DOHH2 (cell line): ENCODE measurements around the gene WFS1.

Source experiments
- H3F3A ChIP-seq: fragments of 200-600 bp; sonication (generic), shearing (Covaris generic); 2 replicates; pipeline ENCODE4 v1.6.0; 2016; ENCODE audit warnings: antibody characterized with exemption, mild to moderate bottlenecking; ENCODE audit not compliant: control insufficient read depth, insufficient read depth
- H3K27ac ChIP-seq: fragments of 200-600 bp; sonication (generic); 2 replicates; pipeline ENCODE4 v1.5.1; 2014; ENCODE audit warnings: low read depth, mild to moderate bottlenecking, low read length, moderate library complexity
- H3K27me3 ChIP-seq: fragments of 200-600 bp; sonication (generic); 2 replicates; pipeline ENCODE4 v1.6.1; 2014; ENCODE audit warnings: mild to moderate bottlenecking, low read length, mixed read lengths; ENCODE audit not compliant: control insufficient read depth
- H3K36me3 ChIP-seq: fragments of 200-600 bp; sonication (generic); 2 replicates; pipeline ENCODE4 v1.6.1; 2014; ENCODE audit warnings: mild to moderate bottlenecking, low read length, moderate library complexity, mixed read lengths; ENCODE audit not compliant: control insufficient read depth
- H3K4me1 ChIP-seq: fragments of 200-600 bp; sonication (generic); 2 replicates; pipeline ENCODE4 v1.6.1; 2014; ENCODE audit warnings: mild to moderate bottlenecking, low read length, mixed read lengths; ENCODE audit not compliant: control insufficient read depth
- H3K4me2 ChIP-seq: fragments of 200-600 bp; sonication (generic); 2 replicates; pipeline ENCODE4 v1.6.0; 2014; ENCODE audit warnings: mild to moderate bottlenecking, low read length, moderate library complexity
- H3K4me3 ChIP-seq: fragments of 200-600 bp; sonication (generic); 2 replicates; pipeline ENCODE4 v1.5.1; 2014; ENCODE audit warnings: mild to moderate bottlenecking, low read length, mixed read lengths
- H3K79me2 ChIP-seq: fragments of 200-600 bp; sonication (generic); 2 replicates; pipeline ENCODE4 v1.6.1; 2014; ENCODE audit warnings: mild to moderate bottlenecking, low read length, mixed read lengths; ENCODE audit not compliant: control insufficient read depth
- H3K9me2 ChIP-seq: fragments of 200-600 bp; sonication (generic); replicated peaks from 2 replicates; pipeline ENCODE4 v1.6.1; 2014; ENCODE audit warnings: mild to moderate bottlenecking, low read length, mixed read lengths; ENCODE audit not compliant: control insufficient read depth
- H3K9me3 ChIP-seq: fragments of 200-600 bp; sonication (generic); 2 replicates; pipeline ENCODE4 v1.6.1; 2014; ENCODE audit warnings: antibody characterized with exemption, low read length, mixed read lengths; ENCODE audit not compliant: control insufficient read depth, insufficient read depth
- H4K20me1 ChIP-seq: fragments of 200-600 bp; sonication (generic); 2 replicates; pipeline ENCODE4 v1.6.0; 2014; ENCODE audit warnings: low read depth, mild to moderate bottlenecking, antibody characterized with exemption, low read length, moderate library complexity; ENCODE audit not compliant: control insufficient read depth, insufficient read depth
- CTCF ChIP-seq: fragments of 200-600 bp; sonication (generic); IDR thresholded peaks from one replicate; pipeline ENCODE4 v1.5.1; 2014; ENCODE audit warnings: antibody characterized with exemption, mild to moderate bottlenecking, low read depth, low read length; ENCODE audit not compliant: poor library complexity, severe bottlenecking
- EZH2phosphoT487 ChIP-seq: fragments of 200-600 bp; sonication (generic); IDR thresholded peaks from 2 replicates; pipeline ENCODE4 v1.6.1; 2017; ENCODE audit warnings: borderline replicate concordance, mild to moderate bottlenecking, antibody characterized with exemption, low read length, moderate library complexity, mixed read lengths

WFS1 gene

GRCh38 chr4:6262847-6263487, 6.7 kb upstream of the WFS1 start:
- H3K4me3 ChIP-seq, result no peak overlapping the region
- TF ChIP-seq EZH2phosphoT487 (no peak), CTCF (no peak)
- H3K27me3 ChIP-seq, result no peaks in the 10 kb centered on the region
- no peak overlapping the region for H3K4me2 ChIP-seq
- no peak overlapping the region for H3K27ac ChIP-seq
- H3K36me3 ChIP-seq, result no peaks in the 10 kb centered on the region
- H3K9me3 ChIP-seq, result no peaks in the 10 kb centered on the region
- H4K20me1 ChIP-seq, result no peaks in the 10 kb centered on the region
- H3K4me1 ChIP-seq, result peaks cover 9% of the 10 kb centered on the region
- no peaks in the 10 kb centered on the region for H3F3A ChIP-seq
- no peaks in the 10 kb centered on the region for H3K9me2 ChIP-seq
- H3K79me2 ChIP-seq, result no peaks in the 10 kb centered on the region

DNA sequence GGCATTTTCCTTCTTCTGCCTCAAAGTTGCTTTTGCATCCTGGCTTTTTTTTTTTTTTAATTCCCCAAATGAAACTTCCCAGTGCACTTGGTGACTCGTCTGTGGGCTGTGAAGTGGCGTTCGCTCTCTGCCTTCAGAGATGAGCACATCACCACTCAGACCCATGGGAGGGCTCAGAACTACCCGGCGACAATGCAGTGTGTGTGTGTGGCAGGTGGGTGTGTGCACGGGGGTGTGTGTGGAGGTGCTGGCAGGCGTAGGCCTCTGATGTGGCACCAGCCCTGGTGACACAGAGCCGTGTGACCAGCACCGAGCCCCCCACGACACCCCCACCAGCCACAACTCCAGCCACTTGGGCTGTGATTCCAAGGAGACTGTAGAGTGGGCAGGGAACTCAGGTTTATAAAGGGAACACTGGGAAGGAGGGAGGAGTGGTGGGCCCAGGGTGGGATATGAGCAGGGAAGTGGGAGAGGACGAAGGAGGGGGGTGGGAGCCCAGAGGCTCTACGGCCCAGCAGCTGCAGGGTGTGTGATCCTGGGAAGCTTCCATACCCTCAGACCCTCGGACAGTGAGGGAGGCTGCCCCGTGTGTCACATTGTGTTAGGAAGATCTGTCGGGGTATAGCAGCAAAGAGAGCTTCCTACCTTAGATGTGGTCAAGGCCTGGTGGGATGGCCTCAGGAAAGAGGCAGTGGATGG, 6.0 kb upstream of the WFS1 start:
- H3K27me3 ChIP-seq, result no peaks in the 10 kb centered on the region
- peaks cover 16% of the 10 kb centered on the region for H3K4me1 ChIP-seq
- no peak for TF ChIP-seq CTCF
- no peak for TF ChIP-seq EZH2phosphoT487
- no peaks in the 10 kb centered on the region for H3K36me3 ChIP-seq
- no peaks in the 10 kb centered on the region for H3K9me2 ChIP-seq
- H3K4me3 ChIP-seq, result no peak overlapping the region
- H3K9me3 ChIP-seq, result no peaks in the 10 kb centered on the region
- no peaks in the 10 kb centered on the region for H4K20me1 ChIP-seq
- no peaks in the 10 kb centered on the region for H3F3A ChIP-seq
- no peak overlapping the region for H3K27ac ChIP-seq
- H3K79me2 ChIP-seq, result no peaks in the 10 kb centered on the region
- H3K4me2 ChIP-seq, result no peak overlapping the region

DNA sequence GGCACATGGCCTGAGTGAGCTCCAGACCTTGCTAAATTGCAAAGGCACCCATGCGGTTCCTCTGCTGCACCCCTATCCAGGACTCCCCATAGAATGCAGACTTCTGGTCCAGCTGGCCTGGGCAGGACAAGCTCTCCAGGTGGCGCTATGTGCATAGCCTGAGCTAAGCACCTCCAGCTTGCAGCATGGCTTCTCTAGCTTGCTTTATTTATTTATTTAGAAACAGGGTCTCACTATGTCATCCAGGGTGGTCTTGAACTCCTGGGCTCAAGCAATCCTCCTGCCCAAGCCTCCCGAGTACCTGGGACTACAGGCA, 5.5 kb upstream of the WFS1 start:
- no peaks in the 10 kb centered on the region for H3K36me3 ChIP-seq
- no peak overlapping the region for H3K4me3 ChIP-seq
- H3K9me3 ChIP-seq, result no peaks in the 10 kb centered on the region
- H4K20me1 ChIP-seq, result no peaks in the 10 kb centered on the region
- H3K27me3 ChIP-seq, result no peaks in the 10 kb centered on the region
- peak; percentile 51 for TF ChIP-seq CTCF
- TF ChIP-seq EZH2phosphoT487, result no peak
- H3K9me2 ChIP-seq, result no peaks in the 10 kb centered on the region
- peaks cover 21% of the 10 kb centered on the region for H3K4me1 ChIP-seq
- no peak overlapping the region for H3K27ac ChIP-seq
- no peaks in the 10 kb centered on the region for H3K79me2 ChIP-seq
- H3F3A ChIP-seq, result no peaks in the 10 kb centered on the region
- H3K4me2 ChIP-seq, result no peak overlapping the region
